ENCODE measurements around the gene FREM2.

FREM2 gene

DNA sequence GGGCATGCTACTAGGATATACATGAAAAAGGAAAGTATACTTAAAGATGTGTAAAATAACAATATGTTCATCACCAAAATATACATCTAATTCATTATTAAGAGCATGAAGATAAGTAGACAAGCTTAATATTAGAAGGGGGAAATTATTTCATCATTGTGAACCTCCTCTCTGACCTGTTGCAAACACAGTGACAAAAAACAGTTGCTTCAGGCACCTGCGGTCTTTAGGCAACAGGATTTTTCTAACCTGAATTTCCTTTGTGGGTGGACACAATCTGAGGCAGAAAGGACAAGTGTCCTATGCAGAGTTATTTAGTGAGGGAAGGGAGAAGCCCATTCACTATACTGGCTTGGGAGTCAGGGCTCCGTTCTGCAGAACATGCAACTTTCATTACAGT, 6.3 kb downstream of the FREM2 start:
- Histone ChIP-seq H3K4me3 (ENCODE audit: severe bottlenecking) (no peak overlapping the region), H3K27me3 (ENCODE audit: insufficient read depth, poor library complexity, severe bottlenecking) (peaks cover 3% of the 10 kb centered on the region), H3K4me1 (ENCODE audit: insufficient read depth, poor library complexity, severe bottlenecking) (no peaks in the 10 kb centered on the region), H3K36me3 (ENCODE audit: low read depth) (no peaks in the 10 kb centered on the region), H3K27ac (ENCODE audit: poor library complexity, severe bottlenecking) (no peak overlapping the region), H3K9me3 (ENCODE audit: severe bottlenecking) (no peaks in the 10 kb centered on the region)
- DNase-seq (ENCODE audit: low spot score) (no peak), ATAC-seq (ENCODE audit: low read depth) (no peak)
- TF ChIP-seq, protein P1, sequence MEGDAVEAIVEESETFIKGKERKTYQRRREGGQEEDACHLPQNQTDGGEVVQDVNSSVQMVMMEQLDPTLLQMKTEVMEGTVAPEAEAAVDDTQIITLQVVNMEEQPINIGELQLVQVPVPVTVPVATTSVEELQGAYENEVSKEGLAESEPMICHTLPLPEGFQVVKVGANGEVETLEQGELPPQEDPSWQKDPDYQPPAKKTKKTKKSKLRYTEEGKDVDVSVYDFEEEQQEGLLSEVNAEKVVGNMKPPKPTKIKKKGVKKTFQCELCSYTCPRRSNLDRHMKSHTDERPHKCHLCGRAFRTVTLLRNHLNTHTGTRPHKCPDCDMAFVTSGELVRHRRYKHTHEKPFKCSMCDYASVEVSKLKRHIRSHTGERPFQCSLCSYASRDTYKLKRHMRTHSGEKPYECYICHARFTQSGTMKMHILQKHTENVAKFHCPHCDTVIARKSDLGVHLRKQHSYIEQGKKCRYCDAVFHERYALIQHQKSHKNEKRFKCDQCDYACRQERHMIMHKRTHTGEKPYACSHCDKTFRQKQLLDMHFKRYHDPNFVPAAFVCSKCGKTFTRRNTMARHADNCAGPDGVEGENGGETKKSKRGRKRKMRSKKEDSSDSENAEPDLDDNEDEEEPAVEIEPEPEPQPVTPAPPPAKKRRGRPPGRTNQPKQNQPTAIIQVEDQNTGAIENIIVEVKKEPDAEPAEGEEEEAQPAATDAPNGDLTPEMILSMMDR (IDR thresholded peaks at IDR 0.05; ENCODE audit: poor library complexity, severe bottlenecking): no peak

GRCh38 chr13:38693641-38694040, 6.8 kb downstream of the FREM2 start:
- Histone ChIP-seq H3K27me3 (ENCODE audit: insufficient read depth, poor library complexity, severe bottlenecking) (no peaks in the 10 kb centered on the region), H3K4me3 (ENCODE audit: severe bottlenecking) (no peak overlapping the region), H3K4me1 (ENCODE audit: insufficient read depth, poor library complexity, severe bottlenecking) (no peaks in the 10 kb centered on the region), H3K36me3 (ENCODE audit: low read depth) (no peaks in the 10 kb centered on the region), H3K9me3 (ENCODE audit: severe bottlenecking) (no peaks in the 10 kb centered on the region), H3K27ac (ENCODE audit: poor library complexity, severe bottlenecking) (no peak overlapping the region)
- no peak for ATAC-seq (ENCODE audit: low read depth)
- TF ChIP-seq, protein P1 (IDR thresholded peaks at IDR 0.05; ENCODE audit: poor library complexity, severe bottlenecking): no peak
- DNase-seq (ENCODE audit: low spot score): no peak

DNA sequence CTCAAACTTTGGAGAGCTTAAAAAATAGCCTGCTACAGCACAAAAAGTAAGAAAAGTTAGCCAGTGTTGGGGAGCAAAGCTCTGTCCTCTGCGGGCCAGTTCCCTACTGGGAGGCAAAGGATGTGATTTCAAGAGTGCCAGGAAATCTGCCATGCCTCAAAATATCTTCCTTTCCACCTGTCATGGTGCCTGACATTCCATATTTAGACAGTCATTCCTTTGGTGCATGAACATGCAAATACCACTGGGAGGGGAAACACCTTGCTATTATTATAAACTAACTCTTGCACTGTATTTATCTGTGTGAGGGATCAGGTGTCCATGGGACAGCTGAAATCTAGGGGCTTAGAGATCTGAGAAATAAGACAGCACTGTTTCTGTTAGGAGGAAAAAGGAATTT, 10.3 kb downstream of the FREM2 start:
- no peaks in the 10 kb centered on the region for H3K9me3 ChIP-seq (ENCODE audit: severe bottlenecking)
- TF ChIP-seq, protein P1 (IDR thresholded peaks at IDR 0.05; ENCODE audit: poor library complexity, severe bottlenecking): no peak
- DNase-seq (ENCODE audit: low spot score) (no peak), ATAC-seq (ENCODE audit: low read depth) (no peak)
- H3K36me3 ChIP-seq (ENCODE audit: low read depth): no peaks in the 10 kb centered on the region
- no peak overlapping the region for H3K4me3 ChIP-seq (ENCODE audit: severe bottlenecking)
- no peaks in the 10 kb centered on the region for H3K4me1 ChIP-seq (ENCODE audit: insufficient read depth, poor library complexity, severe bottlenecking)
- no peaks in the 10 kb centered on the region for H3K27me3 ChIP-seq (ENCODE audit: insufficient read depth, poor library complexity, severe bottlenecking)
- H3K27ac ChIP-seq (ENCODE audit: poor library complexity, severe bottlenecking): no peak overlapping the region

GRCh38 chr13:38697628-38698333, 10.9 kb downstream of the FREM2 start:
- DNase-seq (ENCODE audit: low spot score): no peak
- Histone ChIP-seq H3K36me3 (ENCODE audit: low read depth) (no peaks in the 10 kb centered on the region), H3K4me3 (ENCODE audit: severe bottlenecking) (no peak overlapping the region), H3K4me1 (ENCODE audit: insufficient read depth, poor library complexity, severe bottlenecking) (no peaks in the 10 kb centered on the region), H3K27ac (ENCODE audit: poor library complexity, severe bottlenecking) (no peak overlapping the region), H3K27me3 (ENCODE audit: insufficient read depth, poor library complexity, severe bottlenecking) (no peaks in the 10 kb centered on the region), H3K9me3 (ENCODE audit: severe bottlenecking) (no peaks in the 10 kb centered on the region)
- TF ChIP-seq, protein P1 (IDR thresholded peaks at IDR 0.05; ENCODE audit: poor library complexity, severe bottlenecking): no peak
- 0 out of 3 replicates have a peak, but pooled peaks have one; percentile 51 for ATAC-seq (ENCODE audit: low read depth)

DNA sequence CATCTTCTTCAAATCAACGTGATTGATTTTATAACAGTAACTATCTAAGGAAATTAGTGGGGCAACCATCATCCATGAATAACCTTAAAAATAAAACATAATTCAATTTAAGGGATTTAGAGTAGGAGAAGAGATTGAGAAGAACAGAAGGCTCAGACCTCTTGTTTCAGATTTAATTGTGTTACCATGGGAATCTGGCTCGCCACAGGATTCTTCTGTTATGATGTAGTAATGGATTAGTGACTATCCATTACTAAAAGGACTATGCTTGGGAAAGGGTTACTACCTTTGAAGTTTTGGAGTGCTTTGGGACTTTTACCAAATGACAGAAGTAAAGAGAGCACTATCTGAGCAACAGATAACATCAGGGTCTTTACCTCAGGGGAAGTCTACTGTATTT, 13.2 kb downstream of the FREM2 start:
- TF ChIP-seq, protein P1 (IDR thresholded peaks at IDR 0.05; ENCODE audit: poor library complexity, severe bottlenecking): no peak
- DNase-seq (ENCODE audit: low spot score) (no peak), ATAC-seq (ENCODE audit: low read depth) (no peak)
- Histone ChIP-seq H3K4me3 (ENCODE audit: severe bottlenecking) (no peak overlapping the region), H3K9me3 (ENCODE audit: severe bottlenecking) (no peaks in the 10 kb centered on the region), H3K4me1 (ENCODE audit: insufficient read depth, poor library complexity, severe bottlenecking) (no peaks in the 10 kb centered on the region), H3K27ac (ENCODE audit: poor library complexity, severe bottlenecking) (no peak overlapping the region), H3K36me3 (ENCODE audit: low read depth) (no peaks in the 10 kb centered on the region), H3K27me3 (ENCODE audit: insufficient read depth, poor library complexity, severe bottlenecking) (no peaks in the 10 kb centered on the region)

Data from RWPE2 (cell line).